ENCODE data around the gene JAKMIP3.

The JAKMIP3 gene

DNA sequence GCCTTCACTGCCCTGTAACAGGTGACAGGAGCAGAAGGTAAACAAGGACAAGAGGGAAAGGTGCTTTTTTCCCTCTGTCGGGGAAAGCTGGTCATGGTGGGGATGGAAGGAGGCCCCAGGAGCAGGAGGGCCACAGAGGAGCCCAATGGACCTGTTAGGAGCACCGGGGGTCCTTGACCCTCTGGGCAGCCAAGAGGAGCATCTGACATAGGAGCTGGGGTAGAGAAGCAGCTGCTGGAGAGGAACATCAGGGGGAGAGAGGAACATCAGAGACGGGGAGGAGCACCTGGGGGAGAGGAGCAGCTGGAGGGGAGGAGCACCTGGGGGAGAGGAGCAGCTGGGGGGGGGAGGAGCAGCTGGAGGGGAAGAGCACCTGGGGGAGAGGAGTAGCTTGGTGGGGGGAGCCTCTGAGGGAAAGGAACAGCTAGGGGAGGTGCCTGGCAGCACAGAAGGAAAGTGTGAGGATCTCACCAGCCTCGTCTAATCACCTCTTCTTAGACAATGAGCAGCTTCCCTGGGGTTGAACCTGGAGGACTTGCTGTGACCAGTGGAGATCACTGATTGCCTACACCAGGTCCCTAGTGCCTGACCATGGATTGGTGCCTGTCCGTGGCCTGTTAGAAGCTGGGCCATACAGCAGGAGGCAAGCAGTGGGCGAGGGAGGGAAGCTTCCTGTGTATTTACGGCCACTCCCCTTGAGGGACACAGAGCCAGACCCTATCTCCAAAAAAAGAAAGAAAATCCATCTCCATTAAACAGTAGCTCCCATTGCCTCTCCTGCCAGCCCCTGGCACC lies 37.6 kb downstream of the JAKMIP3 start:
- DNase-seq (no peak), ATAC-seq (ENCODE audit: insufficient read depth, low read depth) (no peak)
- no peak overlapping the region for H3K9ac ChIP-seq (ENCODE audit: low read depth, low read length)
- no peaks in the 10 kb centered on the region for H3K4me1 ChIP-seq (ENCODE audit: insufficient read depth, low read length)
- no peak overlapping the region for H3K4me3 ChIP-seq (ENCODE audit: low read depth in 1 of 2, low read length in 2 of 2)
- H4K20me1 ChIP-seq (ENCODE audit: insufficient read depth, low read length) = no peaks in the 10 kb centered on the region
- H3K27me3 ChIP-seq (ENCODE audit: insufficient read depth, low read length, poor library complexity) = no peaks in the 10 kb centered on the region
- H3K9me3 ChIP-seq (ENCODE audit: insufficient read depth, low read length, severe bottlenecking) = no peaks in the 10 kb centered on the region
- no peaks in the 10 kb centered on the region for H3K36me3 ChIP-seq (ENCODE audit: insufficient read depth, low read length)
- TF ChIP-seq, protein P1, sequence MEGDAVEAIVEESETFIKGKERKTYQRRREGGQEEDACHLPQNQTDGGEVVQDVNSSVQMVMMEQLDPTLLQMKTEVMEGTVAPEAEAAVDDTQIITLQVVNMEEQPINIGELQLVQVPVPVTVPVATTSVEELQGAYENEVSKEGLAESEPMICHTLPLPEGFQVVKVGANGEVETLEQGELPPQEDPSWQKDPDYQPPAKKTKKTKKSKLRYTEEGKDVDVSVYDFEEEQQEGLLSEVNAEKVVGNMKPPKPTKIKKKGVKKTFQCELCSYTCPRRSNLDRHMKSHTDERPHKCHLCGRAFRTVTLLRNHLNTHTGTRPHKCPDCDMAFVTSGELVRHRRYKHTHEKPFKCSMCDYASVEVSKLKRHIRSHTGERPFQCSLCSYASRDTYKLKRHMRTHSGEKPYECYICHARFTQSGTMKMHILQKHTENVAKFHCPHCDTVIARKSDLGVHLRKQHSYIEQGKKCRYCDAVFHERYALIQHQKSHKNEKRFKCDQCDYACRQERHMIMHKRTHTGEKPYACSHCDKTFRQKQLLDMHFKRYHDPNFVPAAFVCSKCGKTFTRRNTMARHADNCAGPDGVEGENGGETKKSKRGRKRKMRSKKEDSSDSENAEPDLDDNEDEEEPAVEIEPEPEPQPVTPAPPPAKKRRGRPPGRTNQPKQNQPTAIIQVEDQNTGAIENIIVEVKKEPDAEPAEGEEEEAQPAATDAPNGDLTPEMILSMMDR (IDR thresholded peaks at IDR 0.05; ENCODE audit: borderline replicate concordance, extremely low read depth, low read length, poor library complexity, severe bottlenecking) = no peak
- no peak for TF ChIP-seq EZH2 (IDR thresholded peaks at IDR 0.05; ENCODE audit: borderline replicate concordance, low read depth, low read length, severe bottlenecking)
- H3K27ac ChIP-seq (ENCODE audit: low read length) = no peak overlapping the region
- H2AFZ ChIP-seq (ENCODE audit: low read depth, low read length) = no peak overlapping the region
- H3K79me2 ChIP-seq (ENCODE audit: insufficient read depth, low read length) = no peaks in the 10 kb centered on the region
- H3K4me2 ChIP-seq (ENCODE audit: insufficient read depth, low read length) = no peak overlapping the region

DNA sequence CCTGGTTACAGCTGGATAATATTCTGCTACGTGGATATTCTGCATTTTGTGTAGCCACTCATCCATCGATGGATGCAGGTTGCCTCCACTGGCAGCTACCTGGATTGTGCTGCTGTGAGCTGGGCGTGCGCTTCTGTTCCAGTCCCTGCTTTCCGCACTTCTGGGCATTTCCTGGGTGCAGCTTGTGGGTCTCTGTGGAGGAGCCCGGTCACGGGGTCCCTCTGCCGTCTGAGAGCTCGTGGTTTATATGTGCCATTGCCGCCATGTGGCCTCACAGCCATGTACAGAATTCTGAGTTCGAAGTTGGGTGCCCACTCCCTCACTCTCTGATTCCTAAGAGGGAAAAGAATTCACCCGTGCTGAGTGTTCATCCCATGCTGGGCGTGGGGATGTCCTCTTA lies 38.3 kb downstream of the JAKMIP3 start:
- H2AFZ ChIP-seq (ENCODE audit: low read depth, low read length) = no peak overlapping the region
- H3K27me3 ChIP-seq (ENCODE audit: insufficient read depth, low read length, poor library complexity) = no peaks in the 10 kb centered on the region
- TF ChIP-seq EZH2 (IDR thresholded peaks at IDR 0.05; ENCODE audit: borderline replicate concordance, low read depth, low read length, severe bottlenecking) = no peak
- TF ChIP-seq, protein P1 (IDR thresholded peaks at IDR 0.05; ENCODE audit: borderline replicate concordance, extremely low read depth, low read length, poor library complexity, severe bottlenecking) = no peak
- H3K4me1 ChIP-seq (ENCODE audit: insufficient read depth, low read length) = no peaks in the 10 kb centered on the region
- H3K27ac ChIP-seq (ENCODE audit: low read length) = no peak overlapping the region
- H3K79me2 ChIP-seq (ENCODE audit: insufficient read depth, low read length) = no peaks in the 10 kb centered on the region
- H4K20me1 ChIP-seq (ENCODE audit: insufficient read depth, low read length) = no peaks in the 10 kb centered on the region
- no peak overlapping the region for H3K4me3 ChIP-seq (ENCODE audit: low read depth in 1 of 2, low read length in 2 of 2)
- no peak for ATAC-seq (ENCODE audit: insufficient read depth, low read depth)
- no peak for DNase-seq
- no peaks in the 10 kb centered on the region for H3K36me3 ChIP-seq (ENCODE audit: insufficient read depth, low read length)
- no peak overlapping the region for H3K4me2 ChIP-seq (ENCODE audit: insufficient read depth, low read length)
- no peak overlapping the region for H3K9ac ChIP-seq (ENCODE audit: low read depth, low read length)
- no peaks in the 10 kb centered on the region for H3K9me3 ChIP-seq (ENCODE audit: insufficient read depth, low read length, severe bottlenecking)

DNA sequence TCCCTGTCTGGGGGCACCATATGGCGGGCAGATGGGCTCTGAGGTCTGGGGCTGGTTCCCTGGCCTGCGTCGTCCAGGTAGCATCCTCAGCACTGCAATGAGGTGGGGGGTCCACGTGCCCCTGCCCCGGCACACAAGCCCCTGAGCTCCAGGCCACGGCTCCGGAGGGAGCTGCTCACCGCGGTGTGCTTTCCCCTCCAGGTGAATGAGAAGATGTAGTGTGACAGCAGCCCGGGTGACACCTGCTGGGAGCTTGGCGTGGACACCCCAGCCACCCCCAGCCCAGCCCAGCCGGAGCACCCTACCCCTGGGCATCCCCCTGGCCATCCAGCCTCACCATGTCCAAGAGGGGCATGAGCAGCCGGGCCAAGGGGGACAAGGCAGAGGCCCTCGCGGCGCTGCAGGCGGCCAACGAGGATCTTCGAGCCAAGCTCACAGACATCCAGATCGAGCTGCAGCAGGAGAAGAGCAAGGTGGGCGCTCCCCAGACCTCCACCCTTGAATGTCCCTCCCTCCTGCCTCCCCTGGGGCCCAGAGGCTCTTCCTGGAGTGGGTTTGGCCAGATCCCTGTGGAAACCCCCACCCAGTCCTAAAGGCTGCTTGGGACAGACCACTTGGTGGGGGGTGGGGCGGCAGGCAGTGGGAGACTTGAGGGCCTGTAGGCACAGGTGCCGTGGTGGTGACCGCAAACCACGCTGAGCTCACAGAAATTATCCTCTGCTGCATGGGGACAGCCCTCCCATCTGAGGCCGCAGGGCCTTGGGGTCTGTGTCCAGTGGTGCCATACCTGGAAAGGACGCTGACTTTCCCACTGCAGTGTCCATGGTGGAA lies 38.9 kb downstream of the JAKMIP3 start:
- Histone ChIP-seq H3K79me2 (ENCODE audit: insufficient read depth, low read length) (no peaks in the 10 kb centered on the region), H3K9me3 (ENCODE audit: insufficient read depth, low read length, severe bottlenecking) (no peaks in the 10 kb centered on the region), H3K27ac (ENCODE audit: low read length) (no peak overlapping the region), H3K4me3 (ENCODE audit: low read depth in 1 of 2, low read length in 2 of 2) (no peak overlapping the region), H3K4me2 (ENCODE audit: insufficient read depth, low read length) (no peak overlapping the region), H4K20me1 (ENCODE audit: insufficient read depth, low read length) (no peaks in the 10 kb centered on the region), H3K4me1 (ENCODE audit: insufficient read depth, low read length) (no peaks in the 10 kb centered on the region), H3K9ac (ENCODE audit: low read depth, low read length) (no peak overlapping the region), H2AFZ (ENCODE audit: low read depth, low read length) (no peak overlapping the region), H3K27me3 (ENCODE audit: insufficient read depth, low read length, poor library complexity) (no peaks in the 10 kb centered on the region), H3K36me3 (ENCODE audit: insufficient read depth, low read length) (no peaks in the 10 kb centered on the region)
- DNase-seq (no peak), ATAC-seq (ENCODE audit: insufficient read depth, low read depth) (no peak)
- TF ChIP-seq EZH2 (IDR thresholded peaks at IDR 0.05; ENCODE audit: borderline replicate concordance, low read depth, low read length, severe bottlenecking) = no peak
- TF ChIP-seq, protein P1 (IDR thresholded peaks at IDR 0.05; ENCODE audit: borderline replicate concordance, extremely low read depth, low read length, poor library complexity, severe bottlenecking) = no peak
